Prostate gland (tissue), 2 donors: ENCODE data around the gene CD81.

Source experiments
- CTCF ChIP-seq, 4 experiments: fragments of 200-600 bp in 2 of 4; fragments of 450-650 bp in 2 of 4; sonication (generic) in 2 of 4; IDR thresholded peaks; 1 replicate in 3 of 4; 2 replicates in 1 of 4; pipeline ENCODE4 v1.5.1; 2016 to 2019; ENCODE audit warnings: antibody characterized with exemption in 4 of 4, mild to moderate bottlenecking in 2 of 4, moderate library complexity in 2 of 4
- POLR2A ChIP-seq: fragments of 450-650 bp; IDR thresholded peaks from one replicate; pipeline ENCODE4 v1.6.1; 2016; ENCODE audit warnings: antibody characterized with exemption, mild to moderate bottlenecking
- POLR2AphosphoS5 ChIP-seq: sonication (generic); formaldehyde crosslinking; IDR thresholded peaks from one replicate; pipeline ENCODE4 v1.6.1; 2017; ENCODE audit warnings: antibody characterized with exemption

GRCh38 chr11:2385156-2386151 is 8.3 kb downstream of the CD81 start:
- TF ChIP-seq CTCF (IDR thresholded peaks at IDR 0.05): no peak
- TF ChIP-seq POLR2A: no peak
- no peak for TF ChIP-seq POLR2AphosphoS5
